Pulmonary artery endothelial cell (primary cell): ENCODE data around the gene PRSS12. TPM values are rescaled to one million over a fixed set of nuclear protein-coding genes. Genes with fewer than 3 reads are reported as not detected.
"Not testable (repeated sequence)": the region's sequence is repeated elsewhere in the genome, so short reads cannot be mapped to it uniquely, and the experiment has no call there.

Source experiments
- DNase-seq: peaks from one replicate; pipeline ENCODE4 v3.0.0-alpha.2; 2011; ENCODE audit warnings: low read depth, low spot score
- total RNA-seq: library from RNA; depleted of rRNA; stranded (reverse); fragments of >200 nt; gene quantifications from 2 replicates; pipeline ENCODE4 v1.2.3, GENCODE V29; 2014

The PRSS12 gene
- total RNA-seq = 0.26 TPM in 1 of 2 replicates, not detected in the other

- DNase-seq = no peak
These were observed at the start of gene PRSS12 for GRCh38 chr4:118352843-118353533. Gene PRSS12, minus strand, starts transcription at chr4:118353003. Its CDS starts 283 bp downstream, at chr4:118352720.

- no peak for DNase-seq
These were observed 47.6 kb upstream of the PRSS12 start for GRCh38 chr4:118400356-118400755.

GRCh38 chr4:118399883-118400282, 47.1 kb upstream of the PRSS12 start:
- not testable (repeated sequence) for DNase-seq

GRCh38 chr4:118398226-118399090, 45.7 kb upstream of the PRSS12 start:
- DNase-seq = no peak

GRCh38 chr4:118397623-118397979, 44.8 kb upstream of the PRSS12 start:
- no peak for DNase-seq

GRCh38 chr4:118396881-118397622, 44.2 kb upstream of the PRSS12 start:
- no peak for DNase-seq

- no peak for DNase-seq
These were observed 42.3 kb upstream of the PRSS12 start for GRCh38 chr4:118395057-118395644.

GRCh38 chr4:118392509-118392908, 39.7 kb upstream of the PRSS12 start:
- not testable (repeated sequence) for DNase-seq

GRCh38 chr4:118390121-118390520, 37.3 kb upstream of the PRSS12 start:
- DNase-seq = no peak

- DNase-seq = no peak
These were observed 36.9 kb upstream of the PRSS12 start for GRCh38 chr4:118389721-118390120.

GRCh38 chr4:118388606-118389005, 35.8 kb upstream of the PRSS12 start:
- no peak for DNase-seq

GRCh38 chr4:118381902-118382301, 29.1 kb upstream of the PRSS12 start:
- no peak for DNase-seq

GRCh38 chr4:118373614-118374255, 20.9 kb upstream of the PRSS12 start:
- no peak for DNase-seq

GRCh38 chr4:118372251-118372650, 19.4 kb upstream of the PRSS12 start:
- DNase-seq = no peak

GRCh38 chr4:118369231-118369630, 16.4 kb upstream of the PRSS12 start:
- no peak for DNase-seq

GRCh38 chr4:118367872-118368271, 15.1 kb upstream of the PRSS12 start:
- no peak for DNase-seq

- DNase-seq = no peak
These were observed 14.6 kb upstream of the PRSS12 start for GRCh38 chr4:118367361-118367760.

GRCh38 chr4:118363166-118363565, 10.4 kb upstream of the PRSS12 start:
- no peak for DNase-seq

- DNase-seq = no peak
These were observed 8.4 kb upstream of the PRSS12 start for GRCh38 chr4:118361192-118361591.

GRCh38 chr4:118360106-118360505, 7.3 kb upstream of the PRSS12 start:
- DNase-seq = no peak

GRCh38 chr4:118357601-118358000, 4.8 kb upstream of the PRSS12 start:
- DNase-seq = no peak
